Liver (tissue), 9 donors: ENCODE data around the gene STARD3NL. TPM values are rescaled to one million over a fixed set of nuclear protein-coding genes. Genes with fewer than 3 reads are reported as not detected.
A peak's percentile ranks its signal among the peaks of the same experiment; 100 is the strongest.

Source experiments
- DNase-seq: peaks from one replicate; pipeline ENCODE4 v3.0.0-alpha.2; 2017; ENCODE audit warnings: low spot score
- H3K27ac ChIP-seq, 2 donors: one replicate each; pipeline ENCODE4 v1.7.0; 2013; ENCODE audit warnings: inconsistent platforms in 2 of 2, low read length in 2 of 2, control low read depth in 1 of 2, low read depth in 1 of 2, mild to moderate bottlenecking in 1 of 2
- H3K27me3 ChIP-seq, 4 donors: one replicate each; pipeline versions ENCODE4 v1.6.1 to v1.7.0; 2013; ENCODE audit warnings: low read length in 3 of 4, inconsistent platforms in 1 of 4, mild to moderate bottlenecking in 1 of 4, moderate library complexity in 1 of 4; ENCODE audit not compliant: control insufficient read depth in 4 of 4, insufficient read depth in 4 of 4
- H3K36me3 ChIP-seq, 4 donors: one replicate each; pipeline versions ENCODE4 v1.6.1 to v1.7.0; 2013; ENCODE audit warnings: low read length in 3 of 4, mild to moderate bottlenecking in 3 of 4, low read depth in 1 of 4, moderate library complexity in 1 of 4; ENCODE audit not compliant: control insufficient read depth in 4 of 4, insufficient read depth in 3 of 4
- H3K4me1 ChIP-seq, 4 donors: one replicate each; pipeline versions ENCODE4 v1.6.1 to v1.7.0; 2013; ENCODE audit warnings: low read length in 3 of 4, mild to moderate bottlenecking in 3 of 4, moderate library complexity in 1 of 4; ENCODE audit not compliant: control insufficient read depth in 4 of 4, insufficient read depth in 4 of 4
- H3K4me3 ChIP-seq, 3 donors: one replicate each; pipeline versions ENCODE4 v1.6.1 to v1.7.0; 2013; ENCODE audit warnings: low read length in 3 of 3, control low read depth in 1 of 3, low read depth in 1 of 3, mild to moderate bottlenecking in 1 of 3
- H3K9ac ChIP-seq, 2 donors: one replicate each; pipeline ENCODE4 v1.7.0; 2013; ENCODE audit warnings: low read length in 2 of 2, mild to moderate bottlenecking in 2 of 2, moderate library complexity in 2 of 2, control low read depth in 1 of 2, low read depth in 1 of 2
- H3K9me3 ChIP-seq, 4 donors: one replicate each; pipeline versions ENCODE4 v1.6.1 to v1.7.0; 2013; ENCODE audit warnings: low read length in 3 of 4; ENCODE audit not compliant: control insufficient read depth in 4 of 4
- EGR1 ChIP-seq, 2 donors: IDR thresholded peaks; 2 replicates each; pipeline ENCODE4 v1.6.1; 2016 to 2018; ENCODE audit warnings: antibody characterized with exemption in 2 of 2, low read depth in 2 of 2
- FOXA1 ChIP-seq: IDR thresholded peaks from 2 replicates; pipeline ENCODE4 v1.6.1; 2016; ENCODE audit warnings: antibody characterized with exemption
- FOXA2 ChIP-seq: IDR thresholded peaks from 2 replicates; pipeline ENCODE4 v1.6.1; 2016; ENCODE audit warnings: antibody characterized with exemption
- GABPA ChIP-seq, 2 donors: IDR thresholded peaks in 1 of 2; conservative IDR thresholded peaks in 1 of 2; 2 replicates each; pipeline ENCODE4 v1.6.1; 2016; ENCODE audit warnings: antibody characterized with exemption in 2 of 2, mild to moderate bottlenecking in 1 of 2, moderate library complexity in 1 of 2
- HNF4A ChIP-seq, 2 donors: conservative IDR thresholded peaks; 2 replicates each; pipeline ENCODE4 v1.6.1; 2016; ENCODE audit warnings: antibody characterized with exemption in 2 of 2, mild to moderate bottlenecking in 2 of 2
- HNF4G ChIP-seq: IDR thresholded peaks from 2 replicates; pipeline ENCODE4 v1.6.1; 2016; ENCODE audit warnings: antibody characterized with exemption
- JUND ChIP-seq, 2 donors: IDR thresholded peaks; 2 replicates each; pipeline ENCODE4 v1.6.1; 2016; ENCODE audit warnings: antibody characterized with exemption in 2 of 2
- NR2F2 ChIP-seq: IDR thresholded peaks from 2 replicates; pipeline ENCODE4 v1.6.1; 2016; ENCODE audit warnings: antibody characterized with exemption
- RAD21 ChIP-seq, 2 donors: IDR thresholded peaks; 2 replicates each; pipeline ENCODE4 v1.6.1; 2016; ENCODE audit warnings: antibody characterized with exemption in 2 of 2, mild to moderate bottlenecking in 2 of 2
- SP1 ChIP-seq: IDR thresholded peaks from 2 replicates; pipeline ENCODE4 v1.6.1; 2018; ENCODE audit warnings: antibody characterized with exemption, mild to moderate bottlenecking
- TAF1 ChIP-seq: conservative IDR thresholded peaks from 2 replicates; pipeline ENCODE4 v1.6.1; 2016; ENCODE audit warnings: antibody characterized with exemption, mild to moderate bottlenecking
- YY1 ChIP-seq: IDR thresholded peaks from 2 replicates; pipeline ENCODE4 v1.6.1; 2016; ENCODE audit warnings: antibody characterized with exemption, mild to moderate bottlenecking
- WGBS: extraction: QIAGEN DNeasy Blood & Tissue Kit; methylation state at CpG from one replicate; pipeline ENCODE4 v1.1.7; 2013; 5-methylcytosine and 5-hydroxymethylcytosine counted together
- polyA plus RNA-seq, 2 donors: library from polyadenylated mRNA; stranded (reverse) in 1 of 2; unstranded in 1 of 2; fragments of 200-250 nt in 1 of 2; fragments of >200 nt in 1 of 2; fragmentation: Nextera tagmentation in 1 of 2; extraction: Ambion mirVana in 1 of 2; gene quantifications; one replicate each; pipeline versions ENCODE4 v1.2.1 to v1.2.3, GENCODE V29; 2013 to 2015
- total RNA-seq, 2 donors: library from RNA; depleted of rRNA; stranded (reverse); fragments of >200 nt; gene quantifications; one replicate each; pipeline ENCODE4 v1.2.3, GENCODE V29; 2014
- TF ChIP-seq, protein P1 (sequence below): IDR thresholded peaks from 2 replicates; pipeline ENCODE4 v1.6.1; 2016; ENCODE audit warnings: antibody characterized with exemption, mild to moderate bottlenecking
- TF ChIP-seq, protein P2 (sequence below): IDR thresholded peaks from 2 replicates; pipeline ENCODE4 v1.6.1; 2016; ENCODE audit warnings: antibody characterized with exemption
- TF ChIP-seq, protein P3 (sequence below): IDR thresholded peaks from 2 replicates; pipeline ENCODE4 v1.6.1; 2016; ENCODE audit warnings: antibody characterized with exemption
- TF ChIP-seq, protein P4 (sequence below): fragments of 150-350 bp; IDR thresholded peaks from 2 replicates; pipeline ENCODE4 v1.5.1; 2017; ENCODE audit warnings: improper control_type of control experiment, low read depth, low read length; ENCODE audit not compliant: missing input control
- TF ChIP-seq, protein P5 (sequence below): IDR thresholded peaks from 2 replicates; pipeline ENCODE4 v1.6.1; 2016; ENCODE audit warnings: antibody characterized with exemption
- donor health status: healthy.
- donor health status: healthy.
- donor health status: healthy.
- donor health status: healthy.
- donor health status: healthy.

The STARD3NL gene
- total and polyA plus RNA-seq, 4 donors: 9.1 to 25.1 (median 10.2) TPM

DNA sequence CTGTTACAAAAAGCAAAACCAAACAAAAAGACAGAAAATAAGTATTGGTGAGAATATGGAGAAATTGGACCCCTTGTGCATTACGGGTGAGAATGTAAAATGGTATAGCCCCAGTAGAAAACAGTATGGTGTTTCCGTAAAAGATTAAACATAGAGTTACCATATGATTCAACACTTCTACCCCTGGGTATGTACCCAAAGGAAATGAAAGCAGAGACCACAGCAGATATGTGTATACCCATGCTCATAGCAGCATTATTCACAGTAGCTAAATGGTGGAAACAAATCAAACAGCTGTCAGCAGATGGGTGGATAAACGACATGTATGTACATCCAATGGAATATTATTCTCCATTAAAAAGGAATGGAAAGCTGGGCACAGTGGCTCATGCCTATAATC lies 42.4 kb downstream of the STARD3NL start:
- Histone ChIP-seq H3K9ac (no peak overlapping the region), H3K9me3 (no peaks in the 10 kb centered on the region), H3K4me3 (no peak overlapping the region), H3K27ac (no peak overlapping the region), H3K27me3 (no peaks in the 10 kb centered on the region), H3K4me1 (peaks cover 0 to 2% (median under 1%) of the 10 kb centered on the region in 4 donors), H3K36me3 (peaks cover 0 to 18% (median 9%) of the 10 kb centered on the region in 4 donors)
- TF ChIP-seq FOXA1 (no peak), HNF4G (no peak), YY1 (no peak), EGR1 (IDR thresholded peaks at IDR 0.05; ENCODE audit: low read depth in 2 of 2) (no peak), NR2F2 (no peak), HNF4A (conservative IDR thresholded peaks at IDR 0.05) (no peak)
- TF ChIP-seq, protein P1, sequence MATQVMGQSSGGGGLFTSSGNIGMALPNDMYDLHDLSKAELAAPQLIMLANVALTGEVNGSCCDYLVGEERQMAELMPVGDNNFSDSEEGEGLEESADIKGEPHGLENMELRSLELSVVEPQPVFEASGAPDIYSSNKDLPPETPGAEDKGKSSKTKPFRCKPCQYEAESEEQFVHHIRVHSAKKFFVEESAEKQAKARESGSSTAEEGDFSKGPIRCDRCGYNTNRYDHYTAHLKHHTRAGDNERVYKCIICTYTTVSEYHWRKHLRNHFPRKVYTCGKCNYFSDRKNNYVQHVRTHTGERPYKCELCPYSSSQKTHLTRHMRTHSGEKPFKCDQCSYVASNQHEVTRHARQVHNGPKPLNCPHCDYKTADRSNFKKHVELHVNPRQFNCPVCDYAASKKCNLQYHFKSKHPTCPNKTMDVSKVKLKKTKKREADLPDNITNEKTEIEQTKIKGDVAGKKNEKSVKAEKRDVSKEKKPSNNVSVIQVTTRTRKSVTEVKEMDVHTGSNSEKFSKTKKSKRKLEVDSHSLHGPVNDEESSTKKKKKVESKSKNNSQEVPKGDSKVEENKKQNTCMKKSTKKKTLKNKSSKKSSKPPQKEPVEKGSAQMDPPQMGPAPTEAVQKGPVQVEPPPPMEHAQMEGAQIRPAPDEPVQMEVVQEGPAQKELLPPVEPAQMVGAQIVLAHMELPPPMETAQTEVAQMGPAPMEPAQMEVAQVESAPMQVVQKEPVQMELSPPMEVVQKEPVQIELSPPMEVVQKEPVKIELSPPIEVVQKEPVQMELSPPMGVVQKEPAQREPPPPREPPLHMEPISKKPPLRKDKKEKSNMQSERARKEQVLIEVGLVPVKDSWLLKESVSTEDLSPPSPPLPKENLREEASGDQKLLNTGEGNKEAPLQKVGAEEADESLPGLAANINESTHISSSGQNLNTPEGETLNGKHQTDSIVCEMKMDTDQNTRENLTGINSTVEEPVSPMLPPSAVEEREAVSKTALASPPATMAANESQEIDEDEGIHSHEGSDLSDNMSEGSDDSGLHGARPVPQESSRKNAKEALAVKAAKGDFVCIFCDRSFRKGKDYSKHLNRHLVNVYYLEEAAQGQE: no peak
- TF ChIP-seq, protein P2, sequence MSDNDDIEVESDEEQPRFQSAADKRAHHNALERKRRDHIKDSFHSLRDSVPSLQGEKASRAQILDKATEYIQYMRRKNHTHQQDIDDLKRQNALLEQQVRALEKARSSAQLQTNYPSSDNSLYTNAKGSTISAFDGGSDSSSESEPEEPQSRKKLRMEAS: no peak
- DNase-seq: no peak
- WGBS: 88% methylated on average over 3 of the region's 3 CpGs

DNA sequence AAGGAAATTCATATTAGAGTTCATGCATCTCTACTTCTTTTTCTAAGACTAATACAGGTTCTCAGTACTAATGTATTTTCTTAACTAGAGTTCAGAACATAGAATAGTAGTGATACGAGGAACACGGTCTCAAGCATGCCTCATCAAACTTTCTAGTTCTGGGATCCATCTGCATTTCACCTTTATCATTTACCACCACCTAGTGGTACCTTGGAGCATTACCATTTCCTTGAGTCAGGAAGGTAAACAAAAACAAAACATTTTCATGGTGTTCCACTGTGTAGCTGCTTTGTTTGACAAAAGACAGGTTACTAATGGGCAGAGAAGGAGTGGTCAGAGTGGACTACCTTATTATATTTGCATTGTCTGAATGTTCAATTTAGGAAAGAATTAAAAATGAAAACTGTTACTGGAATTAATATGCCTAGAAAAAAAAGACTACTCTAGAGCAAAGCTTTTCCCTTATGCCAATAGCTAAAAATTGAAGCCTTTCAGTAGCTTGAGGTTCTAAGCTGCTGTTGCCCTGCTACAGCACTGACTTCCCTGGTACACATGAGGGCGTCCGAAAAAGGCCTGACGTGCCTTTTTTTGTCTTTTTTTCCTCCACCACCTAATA lies 44.5 kb downstream of the STARD3NL start:
- Histone ChIP-seq H3K9me3 (no peaks in the 10 kb centered on the region), H3K9ac (no peak overlapping the region), H3K27ac (no peak overlapping the region), H3K4me3 (no peak overlapping the region), H3K36me3 (peaks cover 0 to 16% (median 11%) of the 10 kb centered on the region in 4 donors), H3K27me3 (no peaks in the 10 kb centered on the region), H3K4me1 (no peaks in the 10 kb centered on the region)
- TF ChIP-seq, protein P3, sequence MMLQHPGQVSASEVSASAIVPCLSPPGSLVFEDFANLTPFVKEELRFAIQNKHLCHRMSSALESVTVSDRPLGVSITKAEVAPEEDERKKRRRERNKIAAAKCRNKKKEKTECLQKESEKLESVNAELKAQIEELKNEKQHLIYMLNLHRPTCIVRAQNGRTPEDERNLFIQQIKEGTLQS: no peak
- TF ChIP-seq, protein P4, sequence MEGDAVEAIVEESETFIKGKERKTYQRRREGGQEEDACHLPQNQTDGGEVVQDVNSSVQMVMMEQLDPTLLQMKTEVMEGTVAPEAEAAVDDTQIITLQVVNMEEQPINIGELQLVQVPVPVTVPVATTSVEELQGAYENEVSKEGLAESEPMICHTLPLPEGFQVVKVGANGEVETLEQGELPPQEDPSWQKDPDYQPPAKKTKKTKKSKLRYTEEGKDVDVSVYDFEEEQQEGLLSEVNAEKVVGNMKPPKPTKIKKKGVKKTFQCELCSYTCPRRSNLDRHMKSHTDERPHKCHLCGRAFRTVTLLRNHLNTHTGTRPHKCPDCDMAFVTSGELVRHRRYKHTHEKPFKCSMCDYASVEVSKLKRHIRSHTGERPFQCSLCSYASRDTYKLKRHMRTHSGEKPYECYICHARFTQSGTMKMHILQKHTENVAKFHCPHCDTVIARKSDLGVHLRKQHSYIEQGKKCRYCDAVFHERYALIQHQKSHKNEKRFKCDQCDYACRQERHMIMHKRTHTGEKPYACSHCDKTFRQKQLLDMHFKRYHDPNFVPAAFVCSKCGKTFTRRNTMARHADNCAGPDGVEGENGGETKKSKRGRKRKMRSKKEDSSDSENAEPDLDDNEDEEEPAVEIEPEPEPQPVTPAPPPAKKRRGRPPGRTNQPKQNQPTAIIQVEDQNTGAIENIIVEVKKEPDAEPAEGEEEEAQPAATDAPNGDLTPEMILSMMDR: peak; percentile 93
- TF ChIP-seq FOXA2: peak; percentile 92
- peak; percentile 98 for TF ChIP-seq RAD21 (IDR thresholded peaks at IDR 0.05)
- peak; percentile 77 for TF ChIP-seq FOXA1
- no peak for DNase-seq
- WGBS: 61% methylated on average over 5 of the region's 5 CpGs

DNA sequence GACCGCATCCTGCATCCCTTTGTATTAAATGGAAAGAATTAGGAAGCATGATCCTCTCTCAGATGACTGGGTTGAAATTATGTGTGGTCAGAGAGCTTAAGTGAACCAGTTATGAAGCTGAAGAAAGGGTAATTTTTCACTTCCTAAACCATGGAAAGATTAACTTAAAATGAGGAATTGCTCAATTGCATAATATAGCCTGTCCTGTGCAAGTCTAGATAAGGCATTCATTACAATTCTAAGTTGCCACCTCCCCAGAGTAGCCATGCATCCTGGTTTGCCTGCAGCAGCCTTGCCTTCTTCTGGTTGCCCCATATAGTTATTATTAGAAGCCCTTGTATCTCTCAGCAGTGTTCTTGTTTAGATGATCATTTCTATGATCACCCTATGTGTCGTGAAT lies 45.3 kb downstream of the STARD3NL start:
- no peak for DNase-seq
- H3K9ac ChIP-seq: no peak overlapping the region
- peaks cover 0 to 16% (median 11%) of the 10 kb centered on the region in 4 donors for H3K36me3 ChIP-seq
- no peak overlapping the region for H3K27ac ChIP-seq
- WGBS: 94% methylated on average over 2 of the region's 2 CpGs
- H3K27me3 ChIP-seq: no peaks in the 10 kb centered on the region
- H3K4me3 ChIP-seq: no peak overlapping the region
- no peaks in the 10 kb centered on the region for H3K4me1 ChIP-seq
- H3K9me3 ChIP-seq: no peaks in the 10 kb centered on the region
- TF ChIP-seq FOXA2: no peak
- TF ChIP-seq, protein P3: no peak
- TF ChIP-seq TAF1: no peak
- TF ChIP-seq HNF4G: no peak
- TF ChIP-seq SP1: no peak
- TF ChIP-seq EGR1 (IDR thresholded peaks at IDR 0.05; ENCODE audit: low read depth in 2 of 2): no peak
- TF ChIP-seq NR2F2: no peak
- TF ChIP-seq, protein P5, sequence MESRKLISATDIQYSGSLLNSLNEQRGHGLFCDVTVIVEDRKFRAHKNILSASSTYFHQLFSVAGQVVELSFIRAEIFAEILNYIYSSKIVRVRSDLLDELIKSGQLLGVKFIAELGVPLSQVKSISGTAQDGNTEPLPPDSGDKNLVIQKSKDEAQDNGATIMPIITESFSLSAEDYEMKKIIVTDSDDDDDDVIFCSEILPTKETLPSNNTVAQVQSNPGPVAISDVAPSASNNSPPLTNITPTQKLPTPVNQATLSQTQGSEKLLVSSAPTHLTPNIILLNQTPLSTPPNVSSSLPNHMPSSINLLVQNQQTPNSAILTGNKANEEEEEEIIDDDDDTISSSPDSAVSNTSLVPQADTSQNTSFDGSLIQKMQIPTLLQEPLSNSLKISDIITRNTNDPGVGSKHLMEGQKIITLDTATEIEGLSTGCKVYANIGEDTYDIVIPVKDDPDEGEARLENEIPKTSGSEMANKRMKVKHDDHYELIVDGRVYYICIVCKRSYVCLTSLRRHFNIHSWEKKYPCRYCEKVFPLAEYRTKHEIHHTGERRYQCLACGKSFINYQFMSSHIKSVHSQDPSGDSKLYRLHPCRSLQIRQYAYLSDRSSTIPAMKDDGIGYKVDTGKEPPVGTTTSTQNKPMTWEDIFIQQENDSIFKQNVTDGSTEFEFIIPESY: no peak
- TF ChIP-seq GABPA (IDR thresholded peaks at IDR 0.05 in 1 of 2, conservative IDR thresholded peaks at IDR 0.05 in 1 of 2): no peak
- TF ChIP-seq, protein P4: no peak
- no peak for TF ChIP-seq YY1
- TF ChIP-seq JUND (IDR thresholded peaks at IDR 0.05): no peak
